Activated naive CD4-positive, alpha-beta T cell treated with anti-CD3 and anti-CD28 coated beads for 36 hours (primary cell): ENCODE data around the gene RCOR3. TPM values are rescaled to one million over a fixed set of nuclear protein-coding genes. Genes with fewer than 3 reads are reported as not detected.
"Not testable (repeated sequence)": the region's sequence is repeated elsewhere in the genome, so short reads cannot be mapped to it uniquely, and the experiment has no call there.

ENCODE experiments used
- CTCF ChIA-PET: fragments of 350-600 bp; sonication (Branson Sonifier 250); formaldehyde crosslinking; loops from one replicate; lab custom pipeline; 2021; ENCODE audit warnings: antibody characterized with exemption; lab: Charles Lee
- DNase-seq: peaks from one replicate; pipeline ENCODE4 v3.0.0-alpha.2; 2020
- H3K27ac Mint-ChIP-seq: one replicate; pipeline ENCODE4 v1.8.0; 2021; ENCODE audit warnings: mild to moderate bottlenecking, mixed read lengths
- H3K27me3 Mint-ChIP-seq: one replicate; pipeline ENCODE4 v1.8.0; 2021; ENCODE audit warnings: low read depth, mixed read lengths
- H3K36me3 Mint-ChIP-seq: one replicate; pipeline ENCODE4 v1.8.0; 2021; ENCODE audit warnings: low read depth, mixed read lengths
- H3K4me1 Mint-ChIP-seq: one replicate; pipeline ENCODE4 v1.8.0; 2021; ENCODE audit warnings: low read depth, mixed read lengths
- H3K4me3 Mint-ChIP-seq: one replicate; pipeline ENCODE4 v1.8.0; 2021; ENCODE audit warnings: mild to moderate bottlenecking, moderate library complexity, mixed read lengths
- H3K9me3 Mint-ChIP-seq: one replicate; pipeline ENCODE4 v1.8.0; 2021; ENCODE audit warnings: mixed read lengths
- intact Hi-C: fragments of 100-400 bp; cut with micrococcal nuclease; formaldehyde crosslinking; loops from one replicate; pipeline ENCODE4 v1.15.1; 2023
- total RNA-seq, 2 experiments: library from RNA; stranded (reverse); gene quantifications; one replicate each; pipeline ENCODE4 v1.2.3, GENCODE V29; 2021

RCOR3 gene
- 10 to 100 TPM; 28.9 to 30.8 TPM for total RNA-seq

- Mint-ChIP-seq H3K27me3 (no peaks in the 10 kb centered on the region), H3K4me1 (peaks cover 16% of the 10 kb centered on the region), H3K4me3 (peak within 1 kb of the TSS; percentile 90), H3K9me3 (no peaks in the 10 kb centered on the region), H3K36me3 (peaks cover 12% of the 10 kb centered on the region), H3K27ac (peak within 1 kb of the TSS; percentile 96)
- peak; percentile 93 for DNase-seq
- CTCF ChIA-PET: interaction anchor here (1.0 to 2.0 kb wide), 4 partner anchors 10 to 125 kb away, joined by 3 to 6 read pairs (median 4); partner anchors contain the start of gene KCNH1
- intact Hi-C loops: loop anchor here (1.0 to 5.0 kb wide), 11 partner anchors 22 to 1600 kb away; partner anchors contain the start of genes FLVCR1, NSL1, PPP2R5A and SLC30A1
These were observed at the start of gene RCOR3 for GRCh38 chr1:211258756-211259637. Gene RCOR3, plus strand, starts transcription at chr1:211259366. Its CDS starts 195 bp downstream, at chr1:211259561.

GRCh38 chr1:211210052-211210451, 49.1 kb upstream of the RCOR3 start:
- Mint-ChIP-seq H3K4me3 (no peak overlapping the region), H3K36me3 (no peaks in the 10 kb centered on the region), H3K9me3 (no peaks in the 10 kb centered on the region), H3K27ac (no peak overlapping the region), H3K4me1 (no peaks in the 10 kb centered on the region), H3K27me3 (no peaks in the 10 kb centered on the region)
- CTCF ChIA-PET: interaction anchor here (0.8 kb wide), 1 partner anchor 10 kb away, joined by 3 read pairs; no protein-coding TSS in a partner anchor
- no peak for DNase-seq
- intact Hi-C loops: no loop called here

- intact Hi-C loops: no loop called here
- H3K9me3 Mint-ChIP-seq: no peaks in the 10 kb centered on the region
- no peak for DNase-seq
- H3K36me3 Mint-ChIP-seq: no peaks in the 10 kb centered on the region
- no peaks in the 10 kb centered on the region for H3K4me1 Mint-ChIP-seq
- H3K27me3 Mint-ChIP-seq: no peaks in the 10 kb centered on the region
- CTCF ChIA-PET: no interaction called here
- no peak overlapping the region for H3K4me3 Mint-ChIP-seq
- no peak overlapping the region for H3K27ac Mint-ChIP-seq
These were observed 48.2 kb upstream of the RCOR3 start for GRCh38 chr1:211210965-211211364.

DNA sequence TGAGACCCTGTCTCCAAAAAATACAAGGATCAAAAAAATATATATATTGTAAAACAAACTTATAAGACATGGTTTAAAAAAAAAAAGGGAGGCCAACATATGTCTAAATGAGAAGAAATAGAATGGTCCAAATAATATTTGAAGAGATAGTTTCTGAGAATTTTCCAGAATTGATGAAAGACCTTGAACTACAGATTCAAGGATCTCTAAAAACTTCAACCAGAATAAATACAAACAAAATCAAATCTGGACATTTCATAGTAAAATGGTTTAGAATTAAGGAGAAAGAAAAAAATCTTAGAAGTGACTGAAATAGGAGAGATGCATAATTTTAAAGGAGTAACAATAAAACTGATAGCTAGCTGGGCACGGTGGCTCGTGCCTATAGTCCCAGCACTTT, 45.5 kb upstream of the RCOR3 start:
- intact Hi-C loops: no loop called here
- CTCF ChIA-PET: interaction anchor here (0.6 to 0.7 kb wide), 2 partner anchors 68 to 80 kb away, joined by 3 read pairs; no protein-coding TSS in a partner anchor
- Mint-ChIP-seq H3K4me1 (no peaks in the 10 kb centered on the region), H3K27ac (no peak overlapping the region), H3K27me3 (no peaks in the 10 kb centered on the region), H3K4me3 (no peak overlapping the region), H3K36me3 (no peaks in the 10 kb centered on the region), H3K9me3 (no peaks in the 10 kb centered on the region)
- DNase-seq: no peak

GRCh38 chr1:211215577-211215976, 43.6 kb upstream of the RCOR3 start:
- H3K9me3 Mint-ChIP-seq: no peaks in the 10 kb centered on the region
- no peaks in the 10 kb centered on the region for H3K27me3 Mint-ChIP-seq
- no peaks in the 10 kb centered on the region for H3K4me1 Mint-ChIP-seq
- no peak for DNase-seq
- no peak overlapping the region for H3K4me3 Mint-ChIP-seq
- CTCF ChIA-PET: interaction anchor here (0.6 kb wide), 1 partner anchor 327 kb away, joined by 3 read pairs; no protein-coding TSS in a partner anchor
- no peaks in the 10 kb centered on the region for H3K36me3 Mint-ChIP-seq
- intact Hi-C loops: no loop called here
- no peak overlapping the region for H3K27ac Mint-ChIP-seq

GRCh38 chr1:211217392-211217791, 41.8 kb upstream of the RCOR3 start:
- no peaks in the 10 kb centered on the region for H3K4me1 Mint-ChIP-seq
- no peak for DNase-seq
- H3K27me3 Mint-ChIP-seq: no peaks in the 10 kb centered on the region
- H3K9me3 Mint-ChIP-seq: no peaks in the 10 kb centered on the region
- intact Hi-C loops: no loop called here
- no peak overlapping the region for H3K4me3 Mint-ChIP-seq
- CTCF ChIA-PET: no interaction called here
- no peaks in the 10 kb centered on the region for H3K36me3 Mint-ChIP-seq
- H3K27ac Mint-ChIP-seq: no peak overlapping the region

DNA sequence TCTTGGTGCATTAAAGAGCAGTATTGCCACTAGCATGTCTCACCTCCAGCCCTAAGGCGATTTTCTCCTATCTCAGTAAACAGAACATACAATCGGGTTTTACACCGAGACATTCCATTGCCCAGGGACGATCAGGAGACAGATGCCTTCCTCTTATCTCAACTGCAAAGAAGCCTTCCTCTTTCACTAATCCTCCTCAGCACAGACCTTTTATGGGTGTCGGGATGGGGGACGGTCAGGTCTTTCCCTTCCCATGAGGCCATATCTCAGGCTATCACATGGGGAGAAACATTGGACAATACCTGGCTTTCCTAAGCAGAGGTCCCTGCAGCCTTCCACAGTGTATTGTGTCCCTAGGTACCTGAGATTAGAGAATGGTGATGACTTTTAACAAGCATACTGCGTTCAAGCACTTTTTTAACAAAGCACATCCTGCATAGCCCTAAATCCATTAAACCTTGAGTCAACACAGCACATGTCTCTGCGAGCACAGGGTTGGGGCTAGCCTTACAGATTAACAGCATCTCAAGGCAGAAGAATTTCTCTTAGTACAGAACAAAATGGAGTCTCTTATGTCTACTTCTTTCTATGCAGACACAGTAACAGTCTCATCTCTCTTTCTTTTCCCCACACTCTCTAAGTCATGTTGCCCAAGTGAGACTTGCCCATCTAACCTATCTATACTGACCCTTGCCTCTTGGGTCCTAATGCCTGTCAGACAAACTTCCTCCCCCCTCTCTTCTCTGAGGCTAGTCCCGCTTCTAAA, 36.5 kb upstream of the RCOR3 start:
- H3K27ac Mint-ChIP-seq, intact Hi-C loops, CTCF ChIA-PET, H3K36me3 Mint-ChIP-seq, H3K9me3 Mint-ChIP-seq, DNase-seq, H3K27me3 Mint-ChIP-seq, H3K4me3 Mint-ChIP-seq, H3K4me1 Mint-ChIP-seq: not testable (repeated sequence)

DNA sequence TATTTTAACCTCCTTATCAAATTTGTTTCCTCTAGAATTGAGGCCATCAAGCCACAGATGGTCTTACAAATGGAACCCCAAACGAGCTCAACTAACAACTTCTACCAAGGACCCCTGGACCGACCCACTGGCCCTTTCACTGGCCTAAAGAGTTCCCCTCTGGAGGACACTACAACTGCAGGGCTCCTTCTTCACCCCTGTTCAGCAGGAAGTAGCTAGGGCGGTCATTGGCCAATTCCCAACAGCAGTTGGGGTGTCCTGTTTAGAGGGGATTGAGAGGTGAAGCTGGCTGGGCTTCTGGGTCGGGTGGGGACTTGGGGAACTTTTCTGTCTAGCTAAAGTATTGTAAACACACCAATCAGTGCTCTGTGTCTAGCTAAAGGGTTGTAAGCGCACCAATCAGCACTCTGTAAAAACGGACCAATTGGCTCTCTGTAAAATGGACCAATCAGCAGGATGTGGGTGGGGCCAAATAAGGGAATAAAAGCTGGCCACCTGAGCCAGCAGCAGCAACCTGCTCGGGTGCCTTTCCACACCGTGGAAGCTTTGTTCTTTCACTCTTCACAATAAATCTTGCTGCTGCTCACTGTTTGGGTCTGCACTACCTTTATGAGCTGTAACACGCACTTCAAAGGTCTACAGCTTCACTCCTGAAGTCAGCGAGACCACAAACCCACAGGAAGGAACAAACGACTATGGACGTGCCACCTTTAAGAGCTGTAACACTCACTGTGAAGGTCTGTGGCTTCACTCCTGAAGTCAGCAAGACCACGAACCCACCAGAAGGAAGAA, 30.4 kb upstream of the RCOR3 start:
- H3K4me3 Mint-ChIP-seq: peak overlapping the region; percentile 10
- H3K9me3 Mint-ChIP-seq, H3K36me3 Mint-ChIP-seq, H3K27me3 Mint-ChIP-seq, CTCF ChIA-PET: not testable (repeated sequence)
- H3K4me1 Mint-ChIP-seq: peaks cover 25% of the 10 kb centered on the region
- DNase-seq: peak; percentile 69
- intact Hi-C loops: loop anchor here (1.0 kb wide), 1 partner anchor 31 kb away; the partner anchor contains the start of gene RCOR3
- peak overlapping the region; percentile 36 for H3K27ac Mint-ChIP-seq

- Mint-ChIP-seq H3K36me3 (no peaks in the 10 kb centered on the region), H3K4me3 (peak overlapping the region; percentile 0)
These were observed 29.8 kb upstream of the RCOR3 start for GRCh38 chr1:211229365-211229759.

DNA sequence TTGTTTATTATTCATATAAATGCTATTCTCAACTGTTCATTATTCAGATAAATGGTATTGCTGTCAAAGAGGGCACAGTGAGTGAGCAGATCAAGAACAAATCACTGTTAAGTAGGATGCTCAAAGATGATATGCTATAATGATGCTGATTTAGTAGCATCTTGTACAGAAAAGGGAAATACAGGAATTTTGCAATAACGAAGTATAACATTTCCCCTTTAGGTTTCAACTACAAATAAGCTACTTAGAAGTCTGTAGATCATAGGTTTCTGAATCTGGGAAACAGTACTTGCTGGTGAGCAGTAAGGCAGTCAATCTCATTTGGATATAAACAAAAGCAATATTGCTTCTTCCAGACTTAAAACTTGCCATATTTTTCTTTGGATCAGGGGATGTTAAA, 27.3 kb upstream of the RCOR3 start:
- no peaks in the 10 kb centered on the region for H3K9me3 Mint-ChIP-seq
- no peak for DNase-seq
- no peaks in the 10 kb centered on the region for H3K36me3 Mint-ChIP-seq
- CTCF ChIA-PET: no interaction called here
- H3K27ac Mint-ChIP-seq: no peak overlapping the region
- no peaks in the 10 kb centered on the region for H3K27me3 Mint-ChIP-seq
- intact Hi-C loops: no loop called here
- peaks cover 25% of the 10 kb centered on the region for H3K4me1 Mint-ChIP-seq
- no peak overlapping the region for H3K4me3 Mint-ChIP-seq

More at GRCh38 chr1:211229365-211229759, 29.8 kb upstream of the RCOR3 start:
- CTCF ChIA-PET: no interaction called here
- no peak for DNase-seq
- H3K4me1 Mint-ChIP-seq: peaks cover 25% of the 10 kb centered on the region
- intact Hi-C loops: loop anchor here (1.0 kb wide), 1 partner anchor 30 kb away; the partner anchor contains the start of gene RCOR3
- no peaks in the 10 kb centered on the region for H3K27me3 Mint-ChIP-seq
- peak overlapping the region; percentile 36 for H3K27ac Mint-ChIP-seq
- no peaks in the 10 kb centered on the region for H3K9me3 Mint-ChIP-seq

DNA sequence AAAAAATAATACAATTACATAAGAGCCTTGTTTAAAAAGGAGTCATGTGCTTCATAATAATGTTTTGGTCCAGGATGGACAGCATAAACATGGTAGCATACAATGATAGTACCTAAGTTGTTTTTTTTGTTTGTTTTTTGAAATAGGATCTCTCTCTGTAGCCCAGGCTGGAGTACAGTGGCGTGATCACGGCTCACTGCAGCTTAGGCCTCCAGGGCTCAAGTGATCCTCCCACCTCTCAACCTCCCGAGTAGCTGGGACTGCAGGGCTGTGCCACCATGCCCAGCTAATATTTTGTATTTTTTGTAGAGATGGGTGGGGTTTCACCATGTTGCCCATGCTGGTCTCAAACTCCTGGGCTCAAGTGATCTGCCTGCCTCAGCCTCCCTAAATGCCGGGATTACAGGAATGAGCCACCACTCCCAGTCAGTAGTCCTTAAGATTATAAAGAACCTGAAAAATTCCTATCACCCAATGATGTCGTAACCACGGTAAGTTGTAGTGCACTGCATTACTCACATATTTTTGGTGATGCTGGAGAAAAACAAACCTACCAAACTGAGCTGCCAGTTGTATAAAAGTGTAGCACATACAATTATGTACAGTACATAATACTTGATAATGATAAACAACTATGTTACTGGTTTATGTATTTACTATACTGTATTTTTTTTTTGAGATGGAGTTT, 22.4 kb upstream of the RCOR3 start:
- Mint-ChIP-seq H3K4me3 (no peak overlapping the region), H3K36me3 (no peaks in the 10 kb centered on the region), H3K9me3 (no peaks in the 10 kb centered on the region), H3K27ac (no peak overlapping the region), H3K27me3 (no peaks in the 10 kb centered on the region), H3K4me1 (no peaks in the 10 kb centered on the region)
- no peak for DNase-seq
- CTCF ChIA-PET: no interaction called here
- intact Hi-C loops: no loop called here
